H9 (cell line): ENCODE results near the gene SP100. TPM values are rescaled to one million over a fixed set of nuclear protein-coding genes. Genes with fewer than 3 reads are reported as not detected.

Source experiments
- DNase-seq: peaks from one replicate; pipeline ENCODE4 v3.0.0-alpha.2; 2017
- H2AFZ ChIP-seq: one replicate; pipeline ENCODE4 v1.6.1; 2013; ENCODE audit warnings: mild to moderate bottlenecking, low read length, control low read depth, moderate library complexity
- H2AK5ac ChIP-seq: 2 replicates; pipeline ENCODE4 v1.6.1; 2013; ENCODE audit warnings: low read length, control low read depth, mixed read lengths; ENCODE audit not compliant: insufficient read length
- H2BK120ac ChIP-seq: one replicate; pipeline ENCODE4 v1.6.1; 2013; ENCODE audit warnings: low read depth, mild to moderate bottlenecking, low read length, control low read depth, inconsistent platforms; ENCODE audit not compliant: poor library complexity, severe bottlenecking
- H2BK12ac ChIP-seq: 2 replicates; pipeline ENCODE4 v1.6.1; 2013; ENCODE audit warnings: low read length, control low read depth, mixed read lengths, low read depth; ENCODE audit not compliant: insufficient read length
- H2BK15ac ChIP-seq: 2 replicates; pipeline ENCODE4 v1.6.1; 2013; ENCODE audit warnings: low read depth, low read length, control low read depth
- H2BK20ac ChIP-seq: one replicate; pipeline ENCODE4 v1.6.1; 2013; ENCODE audit warnings: low read depth, mild to moderate bottlenecking, low read length, control low read depth, inconsistent platforms; ENCODE audit not compliant: poor library complexity, severe bottlenecking
- H2BK5ac ChIP-seq: 2 replicates; pipeline ENCODE4 v1.6.1; 2013; ENCODE audit warnings: low read length, control low read depth, mixed read lengths; ENCODE audit not compliant: insufficient read length
- H3K14ac ChIP-seq: 2 replicates; pipeline ENCODE4 v1.6.1; 2013; ENCODE audit warnings: low read length, control low read depth; ENCODE audit not compliant: insufficient read depth
- H3K18ac ChIP-seq: 2 replicates; pipeline ENCODE4 v1.6.1; 2013; ENCODE audit warnings: low read depth, mild to moderate bottlenecking, mixed read lengths, low read length, control low read depth; ENCODE audit not compliant: insufficient read length
- H3K23ac ChIP-seq: 2 replicates; pipeline ENCODE4 v1.6.1; 2013; ENCODE audit warnings: low read length, control low read depth, mixed read lengths, low read depth; ENCODE audit not compliant: insufficient read length
- H3K23me2 ChIP-seq: 2 replicates; pipeline ENCODE4 v1.6.1; 2013; ENCODE audit warnings: low read depth, mild to moderate bottlenecking, mixed read lengths, low read length, control low read depth; ENCODE audit not compliant: insufficient read length, poor library complexity, severe bottlenecking
- H3K27ac ChIP-seq: 2 replicates; pipeline ENCODE4 v1.5.1; 2013; ENCODE audit warnings: low read length, control low read depth, mixed read lengths, low read depth; ENCODE audit not compliant: insufficient read length
- H3K27me3 ChIP-seq: 2 replicates; pipeline ENCODE4 v1.6.1; 2013; ENCODE audit warnings: low read length, control low read depth, inconsistent platforms; ENCODE audit not compliant: insufficient read depth
- H3K4ac ChIP-seq: 2 replicates; pipeline ENCODE4 v1.6.1; 2013; ENCODE audit warnings: low read depth, mild to moderate bottlenecking, control low read depth, inconsistent platforms, low read length, moderate library complexity
- H3K4me1 ChIP-seq: 2 replicates; pipeline ENCODE4 v1.6.1; 2013; ENCODE audit warnings: low read length, control low read depth, inconsistent platforms; ENCODE audit not compliant: insufficient read depth
- H3K4me2 ChIP-seq: 2 replicates; pipeline ENCODE4 v1.6.1; 2013; ENCODE audit warnings: low read length, control low read depth, mixed read lengths; ENCODE audit not compliant: insufficient read length, insufficient read depth
- H3K56ac ChIP-seq: 2 replicates; pipeline ENCODE4 v1.6.1; 2013; ENCODE audit warnings: low read depth, mild to moderate bottlenecking, mixed read lengths, low read length, control low read depth; ENCODE audit not compliant: insufficient read length
- H3K79me1 ChIP-seq: 2 replicates; pipeline ENCODE4 v1.6.1; 2013; ENCODE audit warnings: low read depth, mild to moderate bottlenecking, moderate library complexity, low read length, control low read depth, inconsistent platforms; ENCODE audit not compliant: insufficient read depth, poor library complexity, severe bottlenecking
- H3K79me2 ChIP-seq: 2 replicates; pipeline ENCODE4 v1.6.1; 2013; ENCODE audit warnings: low read length, control low read depth, inconsistent platforms; ENCODE audit not compliant: insufficient read depth
- H3K9ac ChIP-seq: 2 replicates; pipeline ENCODE4 v1.6.1; 2013; ENCODE audit warnings: low read length, control low read depth, mixed read lengths; ENCODE audit not compliant: insufficient read length; ENCODE audit errors: extremely low read depth
- H3K9me3 ChIP-seq: one replicate; pipeline ENCODE4 v1.6.1; 2013; ENCODE audit warnings: low read depth, low read length, inconsistent platforms; ENCODE audit not compliant: control insufficient read depth
- H3T11ph ChIP-seq: one replicate; pipeline ENCODE4 v1.6.1; 2013; ENCODE audit warnings: mild to moderate bottlenecking, low read length, control low read depth, inconsistent platforms
- H4K20me1 ChIP-seq: one replicate; pipeline ENCODE4 v1.6.1; 2013; ENCODE audit not compliant: control insufficient read depth, insufficient read length, insufficient read depth
- H4K5ac ChIP-seq: 2 replicates; pipeline ENCODE4 v1.6.1; 2013; ENCODE audit warnings: low read depth, mild to moderate bottlenecking, mixed read lengths, low read length, control low read depth; ENCODE audit not compliant: insufficient read length
- H4K8ac ChIP-seq: replicated peaks from 2 replicates; pipeline ENCODE4 v1.6.1; 2013; ENCODE audit warnings: low read length, control low read depth, mixed read lengths, low read depth; ENCODE audit not compliant: insufficient read length
- H4K91ac ChIP-seq: 2 replicates; pipeline ENCODE4 v1.6.1; 2013; ENCODE audit warnings: low read depth, mild to moderate bottlenecking, moderate library complexity, mixed read lengths, low read length, control low read depth; ENCODE audit not compliant: insufficient read length
- H3K27ac Mint-ChIP-seq, 3 experiments: 2 replicates in 2 of 3; 3 replicates in 1 of 3; pipeline ENCODE4 v1.8.0; 2020 to 2021; ENCODE audit warnings: mixed read lengths in 3 of 3, mild to moderate bottlenecking in 1 of 3, moderate library complexity in 1 of 3
- H3K27me3 Mint-ChIP-seq: 2 replicates; pipeline ENCODE4 v1.8.0; 2021; ENCODE audit warnings: low read depth, mild to moderate bottlenecking, moderate library complexity, mixed read lengths
- H3K36me3 Mint-ChIP-seq, 3 experiments: 2 replicates in 2 of 3; 3 replicates in 1 of 3; pipeline ENCODE4 v1.8.0; 2020 to 2021; ENCODE audit warnings: low read depth in 3 of 3, mixed read lengths in 3 of 3; ENCODE audit not compliant: insufficient read depth in 1 of 3
- H3K4me1 Mint-ChIP-seq, 2 experiments: 2 replicates each; pipeline ENCODE4 v1.8.0; 2020; ENCODE audit warnings: mixed read lengths in 2 of 2
- H3K4me3 Mint-ChIP-seq, 2 experiments: 2 replicates in 1 of 2; 3 replicates in 1 of 2; pipeline ENCODE4 v1.8.0; 2020 to 2021; ENCODE audit warnings: mild to moderate bottlenecking in 2 of 2, mixed read lengths in 2 of 2, moderate library complexity in 1 of 2
- H3K9me3 Mint-ChIP-seq, 2 experiments: 2 replicates in 1 of 2; 3 replicates in 1 of 2; pipeline ENCODE4 v1.8.0; 2020; ENCODE audit warnings: mild to moderate bottlenecking in 2 of 2, mixed read lengths in 2 of 2, moderate library complexity in 1 of 2
- CTCF ChIP-seq: fragments of 200-600 bp; sonication (generic); conservative IDR thresholded peaks from 3 replicates; pipeline ENCODE4 v1.8.0; 2021; ENCODE audit warnings: antibody characterized with exemption, mild to moderate bottlenecking
- WGBS: extraction: QIAGEN DNeasy Blood & Tissue Kit; methylation state at CpG from one replicate; pipeline ENCODE4 v1.1.7; 2013; ENCODE audit warnings: missing lambda C conversion rate, low lambda C conversion rate, mixed read lengths; ENCODE audit not compliant: insufficient read length; ENCODE audit errors: extremely low coverage; 5-methylcytosine and 5-hydroxymethylcytosine counted together
- total RNA-seq: library from RNA; stranded (reverse); gene quantifications from 2 replicates; pipeline ENCODE4 v1.2.1, GENCODE V29; 2021

The SP100 gene
- total RNA-seq, 1 experiment from 2014 or later, result 0.28 TPM

DNA sequence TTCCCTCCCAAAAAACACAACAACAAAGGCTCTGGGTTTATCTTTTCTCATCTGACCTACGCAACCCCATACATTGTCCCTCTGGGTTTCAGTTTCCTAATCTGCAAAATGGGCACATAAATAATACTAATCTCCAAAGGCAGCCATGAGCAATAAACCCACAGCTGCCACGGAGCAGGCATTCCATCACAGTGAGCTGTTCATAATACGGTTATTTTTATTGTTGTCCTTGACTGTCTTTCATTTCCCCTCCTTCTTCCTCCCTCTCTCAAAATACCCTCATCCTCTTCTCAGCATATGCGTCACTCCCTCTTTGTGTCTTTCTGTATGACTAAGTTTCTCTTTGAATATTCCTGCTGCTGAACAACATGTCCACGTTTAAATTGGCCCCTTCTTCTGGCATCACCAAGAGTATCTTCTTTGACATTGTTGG lies 166.9 kb downstream of the SP100 start:
- no peak overlapping the region for H3T11ph ChIP-seq
- H3K79me1 ChIP-seq, result no peaks in the 10 kb centered on the region
- H3K4me1 Mint-ChIP-seq, result no peaks in the 10 kb centered on the region
- no peaks in the 10 kb centered on the region for H3K27me3 ChIP-seq
- H4K5ac ChIP-seq, result no peak overlapping the region
- H2AK5ac ChIP-seq, result no peak overlapping the region
- no peak overlapping the region for H2BK15ac ChIP-seq
- no peak overlapping the region for H3K27ac ChIP-seq
- no peak overlapping the region for H2BK20ac ChIP-seq
- H3K14ac ChIP-seq, result no peak overlapping the region
- no peak overlapping the region for H3K4ac ChIP-seq
- no peak overlapping the region for H2BK12ac ChIP-seq
- no peak overlapping the region for H3K56ac ChIP-seq
- no peak overlapping the region for H4K8ac ChIP-seq
- H3K4me1 ChIP-seq, result no peaks in the 10 kb centered on the region
- H2AFZ ChIP-seq, result no peak overlapping the region
- peaks cover 0 to 4% of the 10 kb centered on the region in 2 experiments; a peak in 3 of 5 replicates for H3K9me3 Mint-ChIP-seq
- H3K18ac ChIP-seq, result no peak overlapping the region
- H3K9me3 ChIP-seq, result no peaks in the 10 kb centered on the region
- H3K9ac ChIP-seq, result no peak overlapping the region
- no peak overlapping the region for H4K91ac ChIP-seq
- WGBS, result no CpG with 5 or more reads among the region's 5 CpGs
- H4K20me1 ChIP-seq, result no peaks in the 10 kb centered on the region
- TF ChIP-seq CTCF, result no peak
- no peak overlapping the region for H3K4me2 ChIP-seq
- no peak overlapping the region for H3K23ac ChIP-seq
- H3K23me2 ChIP-seq, result no peaks in the 10 kb centered on the region
- peaks cover 4% of the 10 kb centered on the region for H3K27me3 Mint-ChIP-seq
- no peak overlapping the region for H2BK5ac ChIP-seq
- H2BK120ac ChIP-seq, result no peak overlapping the region
- H3K4me3 Mint-ChIP-seq, result no peak overlapping the region
- no peaks in the 10 kb centered on the region for H3K79me2 ChIP-seq
- no peaks in the 10 kb centered on the region for H3K36me3 Mint-ChIP-seq
- DNase-seq, result no peak
- no peak overlapping the region for H3K27ac Mint-ChIP-seq
